Esophagus (tissue), 2 donors: ENCODE measurements around the gene SLC26A1. TPM values are rescaled to one million over a fixed set of nuclear protein-coding genes. Genes with fewer than 3 reads are reported as not detected.

ENCODE experiments used
- H3K27ac ChIP-seq, 2 donors: one replicate each; pipeline ENCODE4 v1.5.1; 2013; ENCODE audit warnings: low read depth in 2 of 2, mild to moderate bottlenecking in 2 of 2, inconsistent platforms in 1 of 2, low read length in 1 of 2, moderate library complexity in 1 of 2
- H3K27me3 ChIP-seq, 2 donors: one replicate each; pipeline ENCODE4 v1.6.1; 2013; ENCODE audit warnings: low read length in 2 of 2, control low read depth in 1 of 2, mild to moderate bottlenecking in 1 of 2; ENCODE audit not compliant: insufficient read depth in 2 of 2, control insufficient read depth in 1 of 2
- H3K36me3 ChIP-seq, 2 donors: one replicate each; pipeline ENCODE4 v1.6.1; 2013; ENCODE audit warnings: low read length in 1 of 2; ENCODE audit not compliant: control insufficient read depth in 2 of 2, insufficient read depth in 2 of 2
- H3K4me1 ChIP-seq, 2 donors: one replicate each; pipeline ENCODE4 v1.6.1; 2013; ENCODE audit warnings: low read length in 1 of 2; ENCODE audit not compliant: control insufficient read depth in 2 of 2, insufficient read depth in 2 of 2
- H3K4me3 ChIP-seq, 2 donors: one replicate each; pipeline ENCODE4 v1.5.1; 2013; ENCODE audit warnings: low read length in 2 of 2, mild to moderate bottlenecking in 2 of 2, low read depth in 1 of 2, moderate library complexity in 1 of 2
- H3K9me3 ChIP-seq, 2 donors: one replicate each; pipeline ENCODE4 v1.6.1; 2013; ENCODE audit warnings: mild to moderate bottlenecking in 2 of 2, low read depth in 1 of 2, low read length in 1 of 2, moderate library complexity in 1 of 2; ENCODE audit not compliant: control insufficient read depth in 2 of 2, insufficient read depth in 1 of 2
- WGBS, 2 donors: extraction: QIAGEN DNeasy Blood & Tissue Kit; methylation state at CpG; one replicate each; pipeline ENCODE4 v1.1.7; 2013; 5-methylcytosine and 5-hydroxymethylcytosine counted together
- polyA plus RNA-seq, 2 donors: library from polyadenylated mRNA; stranded (reverse); fragments of 200-250 nt; gene quantifications; one replicate each; pipeline ENCODE4 v1.2.3, GENCODE V29; 2013
- donor health status: healthy with polysubstance abuse.
- donor health status: Bipolar disorder and iron deficiency.

The SLC26A1 gene
- polyA plus RNA-seq, 2 donors = 0.09 to 0.49 TPM

DNA sequence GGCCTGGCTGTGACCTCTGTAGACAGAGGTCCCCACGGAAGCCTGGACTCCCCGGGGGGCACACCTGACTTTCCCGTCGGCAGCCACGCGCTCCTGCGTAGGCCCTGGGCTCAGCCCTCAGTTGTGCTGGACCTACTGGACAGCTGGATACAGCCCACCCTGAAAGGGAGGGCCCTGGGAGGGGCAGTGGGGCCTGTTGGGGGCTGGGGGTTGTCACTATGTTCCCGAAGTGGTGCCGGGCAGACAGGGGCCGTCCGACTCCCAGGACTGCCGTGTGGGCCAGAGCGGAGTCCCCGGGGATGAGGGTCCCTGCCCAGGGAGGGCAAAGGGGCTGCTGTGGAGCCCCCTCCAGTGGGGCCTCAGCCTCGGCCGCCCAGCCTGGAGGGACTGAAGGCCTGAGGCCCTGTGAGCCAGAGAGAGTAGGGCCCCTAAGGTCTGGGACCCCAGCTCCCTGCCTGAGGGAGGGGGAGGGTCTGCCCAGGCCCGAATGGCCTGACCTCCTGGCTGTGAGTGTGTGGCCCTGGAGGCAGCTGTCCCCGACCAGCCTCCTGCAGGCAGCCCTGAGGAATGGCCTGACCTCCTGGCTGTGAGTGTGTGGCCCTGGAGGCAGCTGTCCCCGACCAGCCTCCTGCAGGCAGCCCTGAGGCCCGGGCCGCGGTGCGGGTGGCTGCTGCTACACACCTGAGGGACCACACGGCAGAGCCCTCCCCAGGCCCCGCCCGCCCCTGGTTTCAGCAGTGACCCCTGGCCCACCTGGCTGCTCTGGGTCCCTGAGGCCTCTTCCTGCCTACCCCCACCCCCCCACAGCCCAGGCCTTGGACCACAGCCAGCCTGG lies 44.0 kb upstream of the SLC26A1 start:
- 88 to 89% methylated on average over 25 to 26 of the region's 26 CpGs for WGBS, 2 donors
- Histone ChIP-seq H3K9me3 (no peaks in the 10 kb centered on the region), H3K4me3 (no peak overlapping the region), H3K36me3 (no peaks in the 10 kb centered on the region), H3K27me3 (peaks cover 0 to 3% of the 10 kb centered on the region in 2 donors), H3K4me1 (peaks cover 3 to 28% of the 10 kb centered on the region in 2 donors), H3K27ac (no peak overlapping the region)

DNA sequence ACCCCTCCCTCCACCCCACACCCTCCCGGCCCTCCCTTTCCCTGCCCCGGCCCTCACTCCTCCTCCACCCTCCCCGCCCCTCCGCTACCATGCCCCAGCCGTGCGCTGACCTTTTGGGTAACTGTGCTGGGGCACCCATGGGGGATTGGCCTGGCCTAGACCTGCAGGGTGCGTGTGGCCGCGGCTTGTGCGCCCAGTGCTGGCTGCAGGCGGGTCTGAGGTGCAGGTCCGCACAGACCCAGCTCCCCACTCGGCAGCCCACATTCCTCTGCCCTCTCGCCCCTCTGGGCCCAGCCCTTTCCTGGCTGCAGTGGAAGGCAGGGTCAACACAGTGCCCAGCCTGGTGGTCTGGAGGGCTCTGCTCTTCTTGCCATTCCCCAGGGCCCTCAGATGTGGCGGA lies 42.9 kb upstream of the SLC26A1 start:
- peaks cover 0 to 3% of the 10 kb centered on the region in 2 donors for H3K27me3 ChIP-seq
- 80 to 86% methylated on average over 12 to 15 of the region's 15 CpGs for WGBS, 2 donors

GRCh38 chr4:1035510-1035909 lies 42.3 kb upstream of the SLC26A1 start:
- Histone ChIP-seq H3K4me1 (peaks cover 0 to 15% of the 10 kb centered on the region in 2 donors), H3K4me3 (no peak overlapping the region), H3K9me3 (peaks cover 0 to 3% of the 10 kb centered on the region in 2 donors), H3K27me3 (peaks cover 0 to 3% of the 10 kb centered on the region in 2 donors), H3K36me3 (no peaks in the 10 kb centered on the region), H3K27ac (no peak overlapping the region)
- 58 to 68% methylated on average over 26 of the region's 26 CpGs for WGBS, 2 donors

More for the DNA sequence above, 42.9 kb upstream of the SLC26A1 start:
- H3K4me1 ChIP-seq = peaks cover 0 to 18% of the 10 kb centered on the region in 2 donors
- no peaks in the 10 kb centered on the region for H3K36me3 ChIP-seq
- H3K27ac ChIP-seq = no peak overlapping the region
- H3K9me3 ChIP-seq = no peaks in the 10 kb centered on the region
- H3K4me3 ChIP-seq = no peak overlapping the region

DNA sequence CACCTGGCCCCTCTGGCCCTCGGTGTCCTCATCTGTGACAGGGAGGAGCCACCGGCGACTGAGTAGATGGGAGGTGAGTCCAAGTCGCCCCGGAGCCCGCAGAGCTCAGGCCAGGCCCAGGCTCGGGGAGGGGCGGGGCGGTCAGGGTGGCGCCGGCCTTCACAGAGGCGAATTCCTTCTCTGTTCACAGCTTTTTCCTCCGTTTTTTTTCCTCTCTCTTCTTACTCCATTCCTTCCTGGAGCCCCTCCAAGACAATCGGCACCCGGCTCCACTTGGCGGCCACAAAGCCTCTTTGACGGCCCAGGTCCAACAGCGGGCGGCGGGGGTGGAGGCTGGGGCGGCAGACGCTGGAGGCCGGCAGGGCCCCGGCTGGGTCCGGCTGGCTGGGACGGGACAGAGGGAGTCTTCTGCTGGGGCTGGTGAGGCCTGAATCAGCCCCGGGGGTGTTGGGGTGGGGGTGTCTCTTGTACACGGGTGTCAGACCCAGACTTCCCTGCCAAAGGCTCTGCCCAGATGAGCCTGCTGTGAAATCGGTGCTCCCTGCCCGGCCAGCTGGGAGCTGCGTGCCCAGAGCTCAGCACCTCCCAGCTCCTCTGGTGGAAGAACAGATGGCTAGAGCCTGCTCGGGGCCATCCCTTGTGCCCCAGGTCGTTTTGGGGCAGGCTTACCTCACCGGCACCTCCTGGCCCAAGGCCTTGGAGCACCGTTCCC lies 40.8 kb upstream of the SLC26A1 start:
- Histone ChIP-seq H3K4me3 (no peak overlapping the region), H3K36me3 (no peaks in the 10 kb centered on the region), H3K27me3 (peaks cover 0 to 3% of the 10 kb centered on the region in 2 donors), H3K27ac (no peak overlapping the region), H3K4me1 (peaks cover 0 to 4% of the 10 kb centered on the region in 2 donors), H3K9me3 (peaks cover 0 to 3% of the 10 kb centered on the region in 2 donors)
- WGBS, 2 donors = 32 to 42% methylated on average over 33 to 35 of the region's 35 CpGs

GRCh38 chr4:1032861-1033260 lies 39.7 kb upstream of the SLC26A1 start:
- H3K27me3 ChIP-seq = peaks cover 0 to 3% of the 10 kb centered on the region in 2 donors
- no peak overlapping the region for H3K4me3 ChIP-seq
- H3K27ac ChIP-seq = no peak overlapping the region
- H3K4me1 ChIP-seq = peaks cover 0 to 4% of the 10 kb centered on the region in 2 donors
- no peaks in the 10 kb centered on the region for H3K36me3 ChIP-seq
- WGBS, 2 donors = 72% methylated on average over 10 of the region's 10 CpGs
- H3K9me3 ChIP-seq = peaks cover 0 to 3% of the 10 kb centered on the region in 2 donors

DNA sequence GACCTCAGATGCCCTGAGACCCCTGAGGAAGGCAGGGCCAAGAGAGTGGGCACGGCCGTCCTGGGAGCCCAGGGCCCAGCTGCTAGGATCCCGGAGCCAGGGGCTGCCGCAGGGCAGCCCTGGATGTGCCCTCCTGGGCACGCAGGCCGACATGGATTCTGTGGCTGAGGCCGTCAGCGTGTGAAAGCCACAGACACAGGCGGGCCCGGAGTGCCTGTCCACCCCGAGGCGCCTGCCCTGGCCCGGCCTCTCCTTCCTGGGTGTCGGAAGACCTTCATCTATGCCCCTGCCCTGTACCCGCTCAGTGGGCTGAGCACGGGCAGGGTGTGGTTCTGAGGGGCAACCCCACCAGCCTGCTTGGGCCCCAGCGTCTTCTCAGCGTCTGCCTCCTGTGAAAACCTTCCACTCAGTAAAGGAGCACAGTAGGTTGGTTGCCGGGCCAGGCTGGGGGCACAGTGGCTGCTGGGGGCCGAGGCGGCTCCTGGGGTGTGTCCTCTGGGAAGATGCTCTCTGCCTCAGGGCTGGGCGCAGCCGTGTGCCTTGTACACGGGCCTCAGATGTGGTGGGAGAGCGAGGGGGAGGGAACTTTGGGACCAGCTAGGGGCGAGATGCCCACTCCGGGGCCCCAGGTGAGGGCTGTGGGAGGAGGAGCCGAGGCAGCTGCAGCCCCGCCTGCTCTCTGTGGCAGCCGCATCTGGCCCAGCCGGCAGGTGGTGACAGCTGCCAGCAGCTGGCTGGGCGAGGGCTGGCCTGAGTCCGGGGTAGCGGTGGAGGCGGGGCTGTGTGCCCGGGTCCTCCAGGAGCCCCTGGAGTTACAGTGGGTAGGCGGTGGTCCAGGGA lies 39.0 kb upstream of the SLC26A1 start:
- 46 to 48% methylated on average over 36 to 37 of the region's 37 CpGs for WGBS, 2 donors
- Histone ChIP-seq H3K9me3 (peaks cover 0 to 3% of the 10 kb centered on the region in 2 donors), H3K4me3 (no peak overlapping the region), H3K4me1 (peaks cover 0 to 4% of the 10 kb centered on the region in 2 donors), H3K27ac (no peak overlapping the region), H3K36me3 (no peaks in the 10 kb centered on the region), H3K27me3 (peaks cover 0 to 3% of the 10 kb centered on the region in 2 donors)

DNA sequence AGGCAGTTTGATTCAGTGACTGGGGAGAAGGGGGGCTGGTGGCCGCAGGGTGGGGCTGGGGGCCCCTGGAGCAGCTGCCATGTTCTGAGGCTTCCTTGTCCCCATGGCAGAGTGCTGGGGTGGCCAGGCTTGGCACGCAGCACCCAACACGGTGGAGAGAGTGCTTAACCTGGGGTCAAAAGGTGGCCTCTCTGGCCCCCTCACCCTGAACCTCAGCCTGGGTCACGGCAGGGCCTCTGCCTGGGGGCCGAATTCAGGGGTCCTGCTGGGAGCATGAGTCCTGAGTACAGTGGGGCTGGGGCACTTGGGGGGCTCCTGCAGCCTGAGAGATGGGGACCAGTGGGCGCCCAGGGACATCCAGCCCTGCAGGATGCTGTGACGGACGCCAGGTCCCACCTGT lies 38.1 kb upstream of the SLC26A1 start:
- peaks cover 0 to 3% of the 10 kb centered on the region in 2 donors for H3K9me3 ChIP-seq
- H3K4me1 ChIP-seq = peaks cover 0 to 4% of the 10 kb centered on the region in 2 donors
- H3K27me3 ChIP-seq = peaks cover 0 to 3% of the 10 kb centered on the region in 2 donors
- no peaks in the 10 kb centered on the region for H3K36me3 ChIP-seq
- no peak overlapping the region for H3K27ac ChIP-seq
- no peak overlapping the region for H3K4me3 ChIP-seq
- 75 to 86% methylated on average over 8 of the region's 8 CpGs for WGBS, 2 donors

DNA sequence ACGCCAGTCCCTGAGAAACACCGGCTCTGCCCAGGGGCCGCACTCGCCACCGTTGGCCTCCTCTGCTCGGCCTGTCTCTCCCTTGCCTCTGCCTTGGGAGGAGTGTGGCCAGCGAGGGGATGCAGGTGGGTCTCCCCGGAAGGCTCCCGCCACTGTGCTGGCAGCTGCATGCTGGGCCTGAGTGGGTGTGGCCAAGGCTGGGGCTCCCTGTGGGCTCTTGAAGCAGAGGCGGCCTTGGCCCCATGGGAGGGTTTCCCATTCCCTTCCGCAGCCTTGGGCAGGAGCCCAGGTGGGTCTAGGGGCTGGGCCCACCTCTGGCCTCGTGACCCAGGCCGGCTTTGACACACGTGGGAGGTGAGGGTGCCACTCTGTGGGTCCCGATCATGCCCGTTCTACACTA lies 37.4 kb upstream of the SLC26A1 start:
- H3K4me1 ChIP-seq = peaks cover 0 to 5% of the 10 kb centered on the region in 2 donors
- peaks cover 0 to under 1% of the 10 kb centered on the region in 2 donors for H3K36me3 ChIP-seq
- H3K9me3 ChIP-seq = peaks cover 0 to 3% of the 10 kb centered on the region in 2 donors
- H3K27me3 ChIP-seq = peaks cover 0 to 3% of the 10 kb centered on the region in 2 donors
- no peak overlapping the region for H3K4me3 ChIP-seq
- no peak overlapping the region for H3K27ac ChIP-seq
- WGBS, 2 donors = 48 to 52% methylated on average over 10 to 16 of the region's 16 CpGs

- Histone ChIP-seq H3K27ac (no peak overlapping the region), H3K36me3 (peaks cover 0 to 4% of the 10 kb centered on the region in 2 donors), H3K4me3 (no peak overlapping the region), H3K4me1 (peaks cover 0 to 7% of the 10 kb centered on the region in 2 donors), H3K27me3 (peaks cover 0 to 3% of the 10 kb centered on the region in 2 donors), H3K9me3 (peaks cover 0 to 3% of the 10 kb centered on the region in 2 donors)
- 38 to 48% methylated on average over 4 to 12 of the region's 12 CpGs for WGBS, 2 donors
Measured at GRCh38 chr4:1030031-1030430, 36.8 kb upstream of the SLC26A1 start.
